Smooth muscle cell (in vitro differentiated cells): Measurements from ENCODE around the gene SPATA7. TPM values are rescaled to one million over a fixed set of nuclear protein-coding genes. Genes with fewer than 3 reads are reported as not detected.

Experiments
- DNase-seq: peaks from one replicate; lab custom pipeline; 2025; ENCODE audit not compliant: unreplicated experiment; lab: John Stamatoyannopoulos, UW
- H2AFZ ChIP-seq: fragments of 200-600 bp; sonication (generic); 2 replicates; pipeline ENCODE4 v1.6.0; 2016; ENCODE audit warnings: antibody characterized with exemption, low read depth, mild to moderate bottlenecking
- H3F3A ChIP-seq: fragments of 200-600 bp; sonication (generic); 2 replicates; pipeline ENCODE4 v1.6.0; 2017; ENCODE audit warnings: antibody characterized with exemption, low read depth
- H3K27ac ChIP-seq: fragments of 200-600 bp; sonication (generic); 2 replicates; pipeline ENCODE4 v1.5.1; 2016; ENCODE audit warnings: low read depth, mild to moderate bottlenecking
- H3K27me3 ChIP-seq: fragments of 200-600 bp; sonication (generic); 2 replicates; pipeline ENCODE4 v1.6.1; 2016; ENCODE audit warnings: low read depth, mild to moderate bottlenecking
- H3K36me3 ChIP-seq: fragments of 200-600 bp; sonication (generic); 2 replicates; pipeline ENCODE4 v1.5.1; 2016; ENCODE audit warnings: low read depth
- H3K4me1 ChIP-seq: fragments of 200-600 bp; sonication (generic); 2 replicates; pipeline ENCODE4 v1.5.1; 2016; ENCODE audit warnings: low read depth
- H3K4me2 ChIP-seq: fragments of 200-600 bp; sonication (generic); 2 replicates; pipeline ENCODE4 v1.6.0; 2016; ENCODE audit warnings: mild to moderate bottlenecking
- H3K4me3 ChIP-seq: fragments of 200-600 bp; sonication (generic); 2 replicates; pipeline ENCODE4 v1.5.1; 2016; ENCODE audit warnings: mild to moderate bottlenecking
- H3K79me2 ChIP-seq: fragments of 200-600 bp; sonication (generic); 2 replicates; pipeline ENCODE4 v1.6.0; 2016; ENCODE audit warnings: low read depth, mild to moderate bottlenecking
- H3K9ac ChIP-seq: fragments of 200-600 bp; sonication (generic); 2 replicates; pipeline ENCODE4 v1.6.0; 2016; ENCODE audit warnings: low read depth
- H3K9me3 ChIP-seq: fragments of 200-600 bp; sonication (generic); replicated peaks from 2 replicates; pipeline ENCODE4 v1.5.1; 2016; ENCODE audit warnings: low read depth
- H4K20me1 ChIP-seq: fragments of 200-600 bp; sonication (generic); 2 replicates; pipeline ENCODE4 v1.6.0; 2016; ENCODE audit warnings: low read depth
- WGBS: methylation state at CpG from one replicate; pipeline ENCODE4 v1.1.7; 2016; ENCODE audit warnings: low lambda C conversion rate; 5-methylcytosine and 5-hydroxymethylcytosine counted together
- polyA plus RNA-seq: library from polyadenylated mRNA; unstranded; fragments of >200 nt; fragmentation: Nextera tagmentation; extraction: Ambion mirVana; gene quantifications from 2 replicates; pipeline ENCODE4 v1.2.1, GENCODE V29; 2016
- total RNA-seq: library from RNA; depleted of rRNA; stranded (reverse); fragments of >200 nt; gene quantifications from 2 replicates; pipeline ENCODE4 v1.2.3, GENCODE V29; 2014
- TF ChIP-seq, protein P1 (sequence below): fragments of 200-600 bp; sonication (generic); IDR thresholded peaks from 2 replicates; pipeline ENCODE4 v1.5.1; 2017; ENCODE audit warnings: borderline replicate concordance, mild to moderate bottlenecking, antibody characterized with exemption; ENCODE audit not compliant: insufficient read depth, poor library complexity, severe bottlenecking

The SPATA7 gene
- total and polyA plus RNA-seq, 2 experiments from 2014 or later, result 8.8 to 25.3 TPM

DNA sequence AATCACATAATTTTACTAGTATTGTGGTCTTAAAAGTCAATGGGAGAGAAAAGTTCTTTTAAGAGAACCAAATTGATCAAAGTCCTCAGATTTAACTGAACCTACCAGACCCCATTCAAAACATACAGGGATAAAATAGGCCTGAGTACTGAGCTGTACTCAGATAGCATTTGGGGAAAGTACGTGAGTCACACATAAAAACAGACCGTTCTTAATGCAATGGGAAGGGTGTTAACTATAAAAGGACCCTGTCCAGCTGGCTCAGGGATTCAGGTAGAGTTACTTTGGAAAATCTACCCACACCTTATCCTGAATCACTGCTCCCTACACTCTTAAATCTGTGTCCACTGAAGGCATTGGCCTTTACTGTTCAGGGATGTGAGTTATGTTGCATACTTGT, 91.4 kb downstream of the SPATA7 start:
- H2AFZ ChIP-seq, result no peak overlapping the region
- DNase-seq, result no peak
- no peaks in the 10 kb centered on the region for H3K79me2 ChIP-seq
- 48% methylated on average over 2 of the region's 2 CpGs for WGBS
- H3K27ac ChIP-seq, result no peak overlapping the region
- H3K4me1 ChIP-seq, result no peaks in the 10 kb centered on the region
- H3K4me2 ChIP-seq, result no peak overlapping the region
- H3K4me3 ChIP-seq, result no peak overlapping the region
- H3K27me3 ChIP-seq, result no peaks in the 10 kb centered on the region
- peaks cover 12% of the 10 kb centered on the region for H4K20me1 ChIP-seq
- TF ChIP-seq, protein P1, sequence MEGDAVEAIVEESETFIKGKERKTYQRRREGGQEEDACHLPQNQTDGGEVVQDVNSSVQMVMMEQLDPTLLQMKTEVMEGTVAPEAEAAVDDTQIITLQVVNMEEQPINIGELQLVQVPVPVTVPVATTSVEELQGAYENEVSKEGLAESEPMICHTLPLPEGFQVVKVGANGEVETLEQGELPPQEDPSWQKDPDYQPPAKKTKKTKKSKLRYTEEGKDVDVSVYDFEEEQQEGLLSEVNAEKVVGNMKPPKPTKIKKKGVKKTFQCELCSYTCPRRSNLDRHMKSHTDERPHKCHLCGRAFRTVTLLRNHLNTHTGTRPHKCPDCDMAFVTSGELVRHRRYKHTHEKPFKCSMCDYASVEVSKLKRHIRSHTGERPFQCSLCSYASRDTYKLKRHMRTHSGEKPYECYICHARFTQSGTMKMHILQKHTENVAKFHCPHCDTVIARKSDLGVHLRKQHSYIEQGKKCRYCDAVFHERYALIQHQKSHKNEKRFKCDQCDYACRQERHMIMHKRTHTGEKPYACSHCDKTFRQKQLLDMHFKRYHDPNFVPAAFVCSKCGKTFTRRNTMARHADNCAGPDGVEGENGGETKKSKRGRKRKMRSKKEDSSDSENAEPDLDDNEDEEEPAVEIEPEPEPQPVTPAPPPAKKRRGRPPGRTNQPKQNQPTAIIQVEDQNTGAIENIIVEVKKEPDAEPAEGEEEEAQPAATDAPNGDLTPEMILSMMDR, result no peak
- no peaks in the 10 kb centered on the region for H3K36me3 ChIP-seq
- no peak overlapping the region for H3K9ac ChIP-seq
- H3F3A ChIP-seq, result no peaks in the 10 kb centered on the region
- H3K9me3 ChIP-seq, result no peaks in the 10 kb centered on the region

DNA sequence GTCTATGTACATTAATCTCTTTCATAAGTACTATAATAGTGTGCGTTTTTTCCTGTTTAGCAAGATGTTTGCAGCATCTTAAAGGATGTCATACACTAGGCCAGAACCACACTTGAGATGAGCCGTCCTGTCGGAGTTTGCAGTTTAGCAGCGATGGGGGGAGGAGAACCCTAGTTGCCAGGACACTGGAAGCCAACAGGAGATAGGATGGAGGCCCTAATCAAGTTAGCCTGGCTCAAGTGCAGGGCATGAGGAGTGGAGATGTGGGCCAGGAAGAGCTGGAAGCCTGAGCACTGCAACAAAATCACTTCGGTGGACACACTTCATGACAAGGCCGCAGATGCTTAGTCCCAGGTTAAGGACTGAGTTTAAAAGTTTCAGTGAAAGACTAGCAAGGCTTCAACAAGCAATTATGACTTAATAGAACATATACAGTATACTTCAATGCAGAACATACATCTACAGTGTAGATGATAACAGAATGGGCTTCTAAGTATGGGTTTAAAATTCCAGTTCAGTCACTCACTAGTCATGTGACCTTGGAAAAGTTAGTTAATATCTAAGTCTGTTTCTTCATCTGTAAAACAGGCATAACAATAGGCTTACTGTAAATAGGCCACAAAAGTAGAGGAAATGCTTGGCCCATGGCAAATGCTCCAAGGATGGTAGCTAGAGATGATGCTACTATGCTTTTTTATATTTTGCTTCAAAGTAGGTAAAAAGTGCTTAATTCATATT, 92.2 kb downstream of the SPATA7 start:
- Histone ChIP-seq H3K4me1 (no peaks in the 10 kb centered on the region), H3K4me3 (no peak overlapping the region), H4K20me1 (peaks cover 12% of the 10 kb centered on the region), H3K27me3 (no peaks in the 10 kb centered on the region), H3K4me2 (no peak overlapping the region), H3K79me2 (no peaks in the 10 kb centered on the region), H3F3A (no peaks in the 10 kb centered on the region), H3K9me3 (no peaks in the 10 kb centered on the region), H3K27ac (no peak overlapping the region), H3K36me3 (no peaks in the 10 kb centered on the region), H3K9ac (no peak overlapping the region), H2AFZ (no peak overlapping the region)
- TF ChIP-seq, protein P1, result no peak
- WGBS, result 92% methylated on average over 6 of the region's 6 CpGs
- no peak for DNase-seq

DNA sequence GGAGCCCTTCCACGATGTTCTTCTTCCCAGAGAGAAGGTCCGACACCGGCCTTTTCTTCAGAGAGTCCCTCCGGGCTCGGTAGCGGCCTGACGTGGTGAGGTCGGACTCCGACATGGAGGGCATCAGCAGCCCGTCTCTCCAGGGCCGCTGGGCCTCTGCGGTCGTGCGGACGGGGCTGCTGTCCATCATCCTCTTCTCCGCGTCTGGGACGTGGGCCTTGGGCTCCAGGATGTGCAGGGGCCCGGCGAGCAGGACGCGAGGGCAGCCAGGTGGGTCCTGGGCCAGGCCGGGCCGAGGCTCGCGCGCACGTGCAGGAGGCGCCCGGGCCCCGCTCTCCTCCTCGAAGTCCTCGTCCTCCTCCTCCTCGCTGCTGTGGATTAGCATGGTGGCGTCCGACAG, 93.5 kb downstream of the SPATA7 start:
- no peak for DNase-seq
- Histone ChIP-seq H3K4me3 (no peak overlapping the region), H3K27me3 (no peaks in the 10 kb centered on the region), H3K27ac (no peak overlapping the region), H3F3A (no peaks in the 10 kb centered on the region), H2AFZ (no peak overlapping the region), H3K36me3 (no peaks in the 10 kb centered on the region), H3K4me2 (no peak overlapping the region), H3K79me2 (no peaks in the 10 kb centered on the region), H3K4me1 (no peaks in the 10 kb centered on the region), H3K9ac (no peak overlapping the region), H3K9me3 (no peaks in the 10 kb centered on the region), H4K20me1 (peaks cover 12% of the 10 kb centered on the region)
- WGBS, result 97% methylated on average over 35 of the region's 36 CpGs
- TF ChIP-seq, protein P1, result no peak

GRCh38 chr14:88479574-88479987, 94.1 kb downstream of the SPATA7 start:
- Histone ChIP-seq H3K36me3 (no peaks in the 10 kb centered on the region), H4K20me1 (peaks cover 12% of the 10 kb centered on the region), H2AFZ (no peak overlapping the region), H3K9me3 (no peaks in the 10 kb centered on the region), H3K4me3 (no peak overlapping the region), H3K27ac (no peak overlapping the region), H3F3A (no peaks in the 10 kb centered on the region), H3K27me3 (no peaks in the 10 kb centered on the region), H3K79me2 (no peaks in the 10 kb centered on the region), H3K9ac (no peak overlapping the region), H3K4me1 (no peaks in the 10 kb centered on the region), H3K4me2 (no peak overlapping the region)
- 96% methylated on average over 37 of the region's 40 CpGs for WGBS
- TF ChIP-seq, protein P1, result no peak
- no peak for DNase-seq
